Endothelial cell of umbilical vein (primary cell): ENCODE measurements around the gene NFIA.

Experiments
- TF ChIP-seq, protein P1 (sequence below), 2 donors: IDR thresholded peaks; 1 replicate in 1 of 2; 2 replicates in 1 of 2; pipeline ENCODE4 v1.5.1; 2011; ENCODE audit warnings: low read length in 2 of 2, mild to moderate bottlenecking in 2 of 2, moderate library complexity in 2 of 2, control low read depth in 1 of 2, inconsistent platforms in 1 of 2, low read depth in 1 of 2; ENCODE audit not compliant: insufficient read depth in 1 of 2; ENCODE audit errors: extremely low read depth in 1 of 2
- TF ChIP-seq, protein P2 (sequence below): IDR thresholded peaks from 2 replicates; pipeline ENCODE4 v1.6.1; 2011; ENCODE audit not compliant: insufficient read depth, insufficient read length

DNA sequence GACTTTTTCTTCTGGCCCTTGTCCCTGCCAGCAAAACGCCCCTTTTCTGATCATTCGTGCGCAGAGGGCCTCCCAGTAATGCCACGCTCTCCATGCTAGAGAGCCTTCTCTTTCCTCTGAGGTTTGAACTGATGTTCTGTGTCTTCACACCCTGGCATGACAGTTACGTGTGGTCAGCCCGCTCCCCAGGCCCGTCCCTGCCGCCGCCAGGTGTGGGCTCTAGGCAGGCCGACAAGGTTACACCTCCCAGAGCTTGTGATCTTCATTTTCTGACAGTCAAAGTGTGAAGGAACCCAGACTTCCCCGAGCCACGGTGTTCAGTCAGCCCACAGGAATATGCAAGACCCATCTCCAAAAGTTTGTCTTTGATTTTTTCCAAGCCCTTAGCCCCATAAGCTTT is 377.0 kb downstream of the NFIA start:
- TF ChIP-seq, protein P1, sequence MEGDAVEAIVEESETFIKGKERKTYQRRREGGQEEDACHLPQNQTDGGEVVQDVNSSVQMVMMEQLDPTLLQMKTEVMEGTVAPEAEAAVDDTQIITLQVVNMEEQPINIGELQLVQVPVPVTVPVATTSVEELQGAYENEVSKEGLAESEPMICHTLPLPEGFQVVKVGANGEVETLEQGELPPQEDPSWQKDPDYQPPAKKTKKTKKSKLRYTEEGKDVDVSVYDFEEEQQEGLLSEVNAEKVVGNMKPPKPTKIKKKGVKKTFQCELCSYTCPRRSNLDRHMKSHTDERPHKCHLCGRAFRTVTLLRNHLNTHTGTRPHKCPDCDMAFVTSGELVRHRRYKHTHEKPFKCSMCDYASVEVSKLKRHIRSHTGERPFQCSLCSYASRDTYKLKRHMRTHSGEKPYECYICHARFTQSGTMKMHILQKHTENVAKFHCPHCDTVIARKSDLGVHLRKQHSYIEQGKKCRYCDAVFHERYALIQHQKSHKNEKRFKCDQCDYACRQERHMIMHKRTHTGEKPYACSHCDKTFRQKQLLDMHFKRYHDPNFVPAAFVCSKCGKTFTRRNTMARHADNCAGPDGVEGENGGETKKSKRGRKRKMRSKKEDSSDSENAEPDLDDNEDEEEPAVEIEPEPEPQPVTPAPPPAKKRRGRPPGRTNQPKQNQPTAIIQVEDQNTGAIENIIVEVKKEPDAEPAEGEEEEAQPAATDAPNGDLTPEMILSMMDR (IDR thresholded peaks at IDR 0.05; ENCODE audit: extremely low read depth in 1 of 2, insufficient read depth in 1 of 2, low read depth in 1 of 2, low read length in 2 of 2) = no peak
- TF ChIP-seq, protein P2, sequence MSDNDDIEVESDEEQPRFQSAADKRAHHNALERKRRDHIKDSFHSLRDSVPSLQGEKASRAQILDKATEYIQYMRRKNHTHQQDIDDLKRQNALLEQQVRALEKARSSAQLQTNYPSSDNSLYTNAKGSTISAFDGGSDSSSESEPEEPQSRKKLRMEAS = no peak
